Measurements from ENCODE around the gene AP1G1.
A peak's percentile ranks its signal among the peaks of the same experiment; 100 is the strongest.

The AP1G1 gene

DNA sequence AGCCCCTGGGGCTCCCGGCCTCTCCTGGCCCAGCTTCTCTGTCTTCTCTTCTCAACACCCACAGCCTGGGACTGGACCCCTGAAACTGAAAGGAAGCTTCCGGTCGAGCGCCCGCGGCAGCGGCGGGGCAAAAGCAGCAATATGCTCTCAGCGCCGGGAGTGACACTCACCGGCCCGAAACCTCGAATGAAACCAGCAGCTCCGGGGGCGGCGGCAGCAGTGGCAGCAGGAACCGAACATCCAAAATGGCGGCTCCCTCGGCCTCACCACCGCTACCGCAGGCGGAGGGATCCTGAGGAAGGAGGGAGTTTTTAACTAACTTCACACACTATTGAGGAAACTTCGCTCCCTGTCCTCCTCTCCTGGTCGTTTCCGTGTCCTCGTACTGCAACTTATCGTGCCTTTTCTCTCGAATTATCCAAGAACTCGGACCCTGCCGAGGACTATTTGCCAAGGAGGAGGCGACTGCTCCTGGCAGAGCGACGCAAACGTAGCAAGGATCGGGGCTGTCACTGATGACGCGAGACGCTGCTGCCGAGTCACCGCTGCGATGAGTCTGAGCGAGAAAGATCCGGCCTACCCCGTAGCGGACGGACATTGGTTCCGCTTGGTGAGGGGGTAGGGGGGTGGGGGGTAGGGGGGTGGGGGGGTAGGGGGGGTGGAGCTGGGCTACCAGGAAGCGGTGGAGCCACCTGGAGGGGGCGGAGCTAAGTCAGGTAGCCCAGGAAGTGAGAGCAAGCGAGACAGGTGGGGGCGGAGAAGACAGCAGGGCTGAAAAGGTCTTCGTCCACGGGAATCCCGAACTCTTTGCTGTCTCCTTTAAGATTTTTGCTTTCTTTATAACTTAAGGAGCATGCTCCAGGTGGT is at the start of gene AP1G1:
Gene AP1G1 (minus strand): TSS at position 242 of the 867 bp plus-strand sequence. CDS start 19,355 bp downstream, outside the sequence.
- Histone ChIP-seq H3K9me2 (replicated peaks; ENCODE audit: control insufficient read depth, low read length) (no peaks in the 10 kb centered on the region), H3K4me3 (ENCODE audit: low read length) (peak within 1 kb of the TSS; percentile 93), H3K4me2 (ENCODE audit: low read length) (peak within 1 kb of the TSS; percentile 87), H4K20me1 (ENCODE audit: control insufficient read depth, insufficient read depth, low read depth, low read length) (peaks cover 4% of the 10 kb centered on the region; the same call in 1 of the 2 replicates), H3K27me3 (ENCODE audit: control insufficient read depth, low read length) (no peaks in the 10 kb centered on the region), H3F3A (ENCODE audit: control insufficient read depth, insufficient read depth) (no peaks in the 10 kb centered on the region), H3K9me3 (ENCODE audit: control insufficient read depth, insufficient read depth, low read length) (no peaks in the 10 kb centered on the region), H3K4me1 (ENCODE audit: control insufficient read depth, low read length) (peaks cover 23% of the 10 kb centered on the region), H3K36me3 (ENCODE audit: control insufficient read depth, low read length) (peaks cover 24% of the 10 kb centered on the region), H3K79me2 (ENCODE audit: control insufficient read depth, low read length) (peaks cover 50% of the 10 kb centered on the region), H3K27ac (ENCODE audit: low read depth, low read length) (peak within 1 kb of the TSS; percentile 74)
- TF ChIP-seq, protein P1, sequence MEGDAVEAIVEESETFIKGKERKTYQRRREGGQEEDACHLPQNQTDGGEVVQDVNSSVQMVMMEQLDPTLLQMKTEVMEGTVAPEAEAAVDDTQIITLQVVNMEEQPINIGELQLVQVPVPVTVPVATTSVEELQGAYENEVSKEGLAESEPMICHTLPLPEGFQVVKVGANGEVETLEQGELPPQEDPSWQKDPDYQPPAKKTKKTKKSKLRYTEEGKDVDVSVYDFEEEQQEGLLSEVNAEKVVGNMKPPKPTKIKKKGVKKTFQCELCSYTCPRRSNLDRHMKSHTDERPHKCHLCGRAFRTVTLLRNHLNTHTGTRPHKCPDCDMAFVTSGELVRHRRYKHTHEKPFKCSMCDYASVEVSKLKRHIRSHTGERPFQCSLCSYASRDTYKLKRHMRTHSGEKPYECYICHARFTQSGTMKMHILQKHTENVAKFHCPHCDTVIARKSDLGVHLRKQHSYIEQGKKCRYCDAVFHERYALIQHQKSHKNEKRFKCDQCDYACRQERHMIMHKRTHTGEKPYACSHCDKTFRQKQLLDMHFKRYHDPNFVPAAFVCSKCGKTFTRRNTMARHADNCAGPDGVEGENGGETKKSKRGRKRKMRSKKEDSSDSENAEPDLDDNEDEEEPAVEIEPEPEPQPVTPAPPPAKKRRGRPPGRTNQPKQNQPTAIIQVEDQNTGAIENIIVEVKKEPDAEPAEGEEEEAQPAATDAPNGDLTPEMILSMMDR (IDR thresholded peaks at IDR 0.05; ENCODE audit: low read depth, low read length, poor library complexity, severe bottlenecking) = no peak
- TF ChIP-seq EZH2phosphoT487 (IDR thresholded peaks at IDR 0.05; ENCODE audit: borderline replicate concordance, low read length) = no peak

DNA sequence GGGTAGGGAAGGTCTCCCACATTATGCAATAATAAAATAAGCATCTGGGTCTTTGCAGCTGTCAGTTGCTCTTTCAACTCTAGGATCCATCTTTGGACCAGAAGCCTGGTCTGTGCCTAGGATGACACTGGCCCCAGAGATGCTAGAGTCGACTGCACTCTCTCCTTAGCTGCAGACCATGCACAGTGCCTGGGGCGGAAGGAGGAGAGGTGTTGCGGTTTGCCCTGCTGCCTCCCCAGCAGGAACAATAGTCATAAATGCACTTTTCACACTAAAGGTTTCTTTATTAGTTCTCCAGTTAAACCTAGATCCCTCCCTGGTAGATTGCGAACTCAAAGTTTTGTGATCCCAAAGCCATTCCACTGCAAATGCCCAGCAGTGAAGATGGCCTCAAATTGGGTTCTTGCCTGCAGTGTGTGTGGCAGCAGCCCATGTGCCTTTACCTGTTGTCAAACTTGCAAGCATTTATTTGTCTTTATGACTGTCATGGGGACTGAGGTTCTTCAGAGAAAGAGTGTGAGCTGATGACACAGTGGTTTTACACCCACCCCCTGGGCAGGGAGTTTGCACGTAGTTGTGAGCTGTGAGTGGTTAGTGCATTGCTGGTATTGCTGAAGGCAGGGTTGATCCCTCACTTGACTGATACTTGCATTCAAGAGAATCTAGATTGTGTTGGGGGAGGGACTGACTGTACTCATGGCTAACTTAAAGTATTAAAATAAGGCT is 47.5 kb upstream of the AP1G1 start:
- no peaks in the 10 kb centered on the region for H3K27me3 ChIP-seq (ENCODE audit: control insufficient read depth, low read length)
- H3K36me3 ChIP-seq (ENCODE audit: control insufficient read depth, low read length) = peaks cover 59% of the 10 kb centered on the region
- peaks cover 46% of the 10 kb centered on the region for H3K79me2 ChIP-seq (ENCODE audit: control insufficient read depth, low read length)
- H3K27ac ChIP-seq (ENCODE audit: low read depth, low read length) = no peak overlapping the region
- H3K4me2 ChIP-seq (ENCODE audit: low read length) = no peak overlapping the region
- peaks cover 21% of the 10 kb centered on the region for H4K20me1 ChIP-seq (ENCODE audit: control insufficient read depth, insufficient read depth, low read depth, low read length)
- TF ChIP-seq, protein P1 (IDR thresholded peaks at IDR 0.05; ENCODE audit: low read depth, low read length, poor library complexity, severe bottlenecking) = no peak
- TF ChIP-seq EZH2phosphoT487 (IDR thresholded peaks at IDR 0.05; ENCODE audit: borderline replicate concordance, low read length) = no peak
- no peaks in the 10 kb centered on the region for H3K9me2 ChIP-seq (replicated peaks; ENCODE audit: control insufficient read depth, low read length)
- H3F3A ChIP-seq (ENCODE audit: control insufficient read depth, insufficient read depth) = no peaks in the 10 kb centered on the region
- H3K4me3 ChIP-seq (ENCODE audit: low read length) = no peak overlapping the region
- peaks cover 24% of the 10 kb centered on the region for H3K4me1 ChIP-seq (ENCODE audit: control insufficient read depth, low read length)
- H3K9me3 ChIP-seq (ENCODE audit: control insufficient read depth, insufficient read depth, low read length) = no peaks in the 10 kb centered on the region

DNA sequence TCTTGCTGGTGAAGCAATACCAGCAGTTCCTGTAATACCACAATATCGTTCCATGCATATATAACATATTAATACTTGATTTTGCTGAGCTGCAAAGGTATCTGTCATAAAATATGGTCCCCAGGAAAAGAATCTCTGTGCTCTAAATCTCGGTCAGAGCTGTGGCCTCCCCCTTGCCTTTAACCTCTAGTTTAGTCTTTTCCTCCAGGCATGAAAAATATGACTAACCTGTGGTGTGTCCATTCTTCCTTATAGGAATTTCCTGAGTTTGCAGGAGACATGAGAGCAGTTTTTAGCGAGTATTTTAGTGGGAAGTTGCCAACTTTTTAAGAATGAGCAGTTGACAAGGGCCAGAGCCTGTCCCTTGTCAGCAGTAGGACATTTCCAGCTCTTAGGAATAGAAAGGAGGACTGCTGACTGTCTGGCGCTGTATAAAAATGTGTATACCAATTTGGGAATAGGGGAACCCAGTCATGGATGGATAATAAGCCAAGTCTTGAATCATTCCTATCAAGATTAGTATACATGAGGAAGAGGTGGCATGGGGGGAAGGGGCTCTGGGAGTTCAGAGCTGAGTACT is 45.8 kb upstream of the AP1G1 start:
- H3K4me2 ChIP-seq (ENCODE audit: low read length) = no peak overlapping the region
- H3F3A ChIP-seq (ENCODE audit: control insufficient read depth, insufficient read depth) = no peaks in the 10 kb centered on the region
- H3K4me1 ChIP-seq (ENCODE audit: control insufficient read depth, low read length) = peaks cover 24% of the 10 kb centered on the region
- no peaks in the 10 kb centered on the region for H3K9me3 ChIP-seq (ENCODE audit: control insufficient read depth, insufficient read depth, low read length)
- no peaks in the 10 kb centered on the region for H3K27me3 ChIP-seq (ENCODE audit: control insufficient read depth, low read length)
- TF ChIP-seq EZH2phosphoT487 (IDR thresholded peaks at IDR 0.05; ENCODE audit: borderline replicate concordance, low read length) = no peak
- TF ChIP-seq, protein P1 (IDR thresholded peaks at IDR 0.05; ENCODE audit: low read depth, low read length, poor library complexity, severe bottlenecking) = no peak
- H3K36me3 ChIP-seq (ENCODE audit: control insufficient read depth, low read length) = peaks cover 68% of the 10 kb centered on the region
- no peaks in the 10 kb centered on the region for H3K9me2 ChIP-seq (replicated peaks; ENCODE audit: control insufficient read depth, low read length)
- no peak overlapping the region for H3K4me3 ChIP-seq (ENCODE audit: low read length)
- peaks cover 46% of the 10 kb centered on the region for H3K79me2 ChIP-seq (ENCODE audit: control insufficient read depth, low read length)
- H3K27ac ChIP-seq (ENCODE audit: low read depth, low read length) = no peak overlapping the region
- peaks cover 21% of the 10 kb centered on the region for H4K20me1 ChIP-seq (ENCODE audit: control insufficient read depth, insufficient read depth, low read depth, low read length)
